Gastrocnemius medialis (tissue), 4 donors: ENCODE measurements around the gene ALB. TPM values are rescaled to one million over a fixed set of nuclear protein-coding genes. Genes with fewer than 3 reads are reported as not detected.

Experiments used
- ATAC-seq, 2 donors: fragments of 150-250 bp; one replicate each; pipeline ENCODE4 v1.9.1; 2016
- DNase-seq, 2 donors: peaks; one replicate each; pipeline ENCODE4 v3.0.0-alpha.2; 2019
- H3K27ac ChIP-seq, 4 donors: fragments of 200-600 bp; sonication (generic); 1 replicate in 1 of 4; 2 replicates in 3 of 4; pipeline ENCODE4 v1.5.1; 2016 to 2018; ENCODE audit warnings: mild to moderate bottlenecking in 2 of 4, moderate library complexity in 1 of 4
- H3K27me3 ChIP-seq, 3 donors: fragments of 200-600 bp; sonication (generic) in 2 of 3; 1 replicate in 1 of 3; 2 replicates in 2 of 3; pipeline versions ENCODE4 v1.5.1 to v1.6.0; 2016 to 2019; ENCODE audit warnings: mild to moderate bottlenecking in 1 of 3, moderate library complexity in 1 of 3
- H3K36me3 ChIP-seq, 2 donors: fragments of 200-600 bp; sonication (generic) in 1 of 2; one replicate each; pipeline ENCODE4 v1.5.1; 2017 to 2018
- H3K4me1 ChIP-seq, 2 donors: fragments of 200-600 bp; sonication (generic) in 1 of 2; one replicate each; pipeline ENCODE4 v1.5.1; 2016 to 2017; ENCODE audit warnings: mild to moderate bottlenecking in 2 of 2
- H3K4me3 ChIP-seq, 4 donors: fragments of 200-600 bp; sonication (generic) in 3 of 4; 1 replicate in 1 of 4; 2 replicates in 3 of 4; pipeline ENCODE4 v1.5.1; 2016 to 2019; ENCODE audit warnings: mild to moderate bottlenecking in 2 of 4
- H3K9me3 ChIP-seq, 3 donors: fragments of 200-600 bp; sonication (generic) in 2 of 3; 1 replicate in 1 of 3; 2 replicates in 2 of 3; pipeline ENCODE4 v1.5.1; 2016 to 2019
- CTCF ChIP-seq, 5 experiments: fragments of 450-650 bp in 3 of 5; fragments of 200-600 bp in 2 of 5; sonication (generic) in 2 of 5; IDR thresholded peaks in 4 of 5; conservative IDR thresholded peaks in 1 of 5; 1 replicate in 4 of 5; 2 replicates in 1 of 5; pipeline ENCODE4 v1.5.1; 2016 to 2019; ENCODE audit warnings: antibody characterized with exemption in 5 of 5, mild to moderate bottlenecking in 3 of 5, moderate library complexity in 3 of 5
- POLR2A ChIP-seq, 2 donors: fragments of 450-650 bp; IDR thresholded peaks; one replicate each; pipeline ENCODE4 v1.6.1; 2017; ENCODE audit warnings: antibody characterized with exemption in 2 of 2, mild to moderate bottlenecking in 2 of 2, moderate library complexity in 2 of 2
- in situ Hi-C, 4 donors: fragments of 200-750 bp; cut with MboI; loops; one replicate each; pipeline versions ENCODE4 v1.15.0 to v1.8.0; 2017; ENCODE audit warnings: low sequenced_read_pairs in 4 of 4
- intact Hi-C: fragments of 100-400 bp; cut with DNase I; formaldehyde crosslinking; loops from one replicate; pipeline ENCODE4 v1.15.1; 2023; ENCODE audit warnings: low total_unique reads
- total RNA-seq, 4 donors: library from RNA; depleted of rRNA; stranded (reverse); fragments of >200 nt; gene quantifications; one replicate each; pipeline versions ENCODE4 v1.1.0 to v1.2.3, GENCODE V29; 2016

Gene ALB
- total RNA-seq, 4 donors from 2014 or later, result 67.3 to 166 TPM; not detected in 2

GRCh38 chr4:73378887-73379286 is 25.2 kb upstream of the ALB start:
- H3K4me1 ChIP-seq, result no peaks in the 10 kb centered on the region
- in situ Hi-C loops, result no loop called here
- no peaks in the 10 kb centered on the region for H3K9me3 ChIP-seq
- ATAC-seq (no peak), DNase-seq (no peak)
- intact Hi-C loops, result no loop called here
- no peak for TF ChIP-seq POLR2A (IDR thresholded peaks at IDR 0.05)
- no peak for TF ChIP-seq CTCF (IDR thresholded peaks at IDR 0.05 in 4 of 5, conservative IDR thresholded peaks at IDR 0.05 in 1 of 5)
- no peak overlapping the region for H3K4me3 ChIP-seq
- H3K36me3 ChIP-seq, result no peaks in the 10 kb centered on the region
- no peaks in the 10 kb centered on the region for H3K27me3 ChIP-seq
- H3K27ac ChIP-seq, result no peak overlapping the region

GRCh38 chr4:73379946-73380345 is 24.1 kb upstream of the ALB start:
- Histone ChIP-seq H3K27me3 (no peaks in the 10 kb centered on the region), H3K4me1 (no peaks in the 10 kb centered on the region), H3K9me3 (no peaks in the 10 kb centered on the region), H3K4me3 (no peak overlapping the region), H3K36me3 (no peaks in the 10 kb centered on the region), H3K27ac (no peak overlapping the region)
- ATAC-seq (no peak), DNase-seq (no peak)
- intact Hi-C loops (no loop called here), in situ Hi-C loops (no loop called here)
- TF ChIP-seq POLR2A (IDR thresholded peaks at IDR 0.05) (no peak), CTCF (IDR thresholded peaks at IDR 0.05 in 4 of 5, conservative IDR thresholded peaks at IDR 0.05 in 1 of 5) (no peak)

- no peak for TF ChIP-seq POLR2A (IDR thresholded peaks at IDR 0.05)
- no peak for TF ChIP-seq CTCF (IDR thresholded peaks at IDR 0.05 in 4 of 5, conservative IDR thresholded peaks at IDR 0.05 in 1 of 5)
- Histone ChIP-seq H3K27me3 (no peaks in the 10 kb centered on the region), H3K4me1 (no peaks in the 10 kb centered on the region), H3K9me3 (no peaks in the 10 kb centered on the region), H3K36me3 (no peaks in the 10 kb centered on the region), H3K27ac (no peak overlapping the region), H3K4me3 (no peak overlapping the region)
- DNase-seq, result no peak
- intact Hi-C loops, result no loop called here
- in situ Hi-C loops, result no loop called here
- no peak for ATAC-seq
These were observed 22.9 kb upstream of the ALB start for GRCh38 chr4:73381214-73381613.

GRCh38 chr4:73383452-73383851 is 20.6 kb upstream of the ALB start:
- intact Hi-C loops (no loop called here), in situ Hi-C loops (no loop called here)
- H3K27me3 ChIP-seq, result no peaks in the 10 kb centered on the region
- no peaks in the 10 kb centered on the region for H3K9me3 ChIP-seq
- DNase-seq, result no peak
- H3K27ac ChIP-seq, result no peak overlapping the region
- ATAC-seq, result no peak
- H3K36me3 ChIP-seq, result no peaks in the 10 kb centered on the region
- no peak for TF ChIP-seq CTCF (IDR thresholded peaks at IDR 0.05 in 4 of 5, conservative IDR thresholded peaks at IDR 0.05 in 1 of 5)
- H3K4me3 ChIP-seq, result no peak overlapping the region
- no peaks in the 10 kb centered on the region for H3K4me1 ChIP-seq

GRCh38 chr4:73387552-73387951 is 16.5 kb upstream of the ALB start:
- H3K4me3 ChIP-seq, result no peak overlapping the region
- no peaks in the 10 kb centered on the region for H3K9me3 ChIP-seq
- DNase-seq, result no peak
- H3K27ac ChIP-seq, result no peak overlapping the region
- intact Hi-C loops, result no loop called here
- H3K27me3 ChIP-seq, result no peaks in the 10 kb centered on the region
- H3K4me1 ChIP-seq, result no peaks in the 10 kb centered on the region
- in situ Hi-C loops, result no loop called here
- TF ChIP-seq POLR2A (IDR thresholded peaks at IDR 0.05) (no peak), CTCF (IDR thresholded peaks at IDR 0.05 in 4 of 5, conservative IDR thresholded peaks at IDR 0.05 in 1 of 5) (no peak)
- ATAC-seq, result no peak
- H3K36me3 ChIP-seq, result no peaks in the 10 kb centered on the region
